ENCODE results near the gene SIRT2.

- TF ChIP-seq, protein P1, sequence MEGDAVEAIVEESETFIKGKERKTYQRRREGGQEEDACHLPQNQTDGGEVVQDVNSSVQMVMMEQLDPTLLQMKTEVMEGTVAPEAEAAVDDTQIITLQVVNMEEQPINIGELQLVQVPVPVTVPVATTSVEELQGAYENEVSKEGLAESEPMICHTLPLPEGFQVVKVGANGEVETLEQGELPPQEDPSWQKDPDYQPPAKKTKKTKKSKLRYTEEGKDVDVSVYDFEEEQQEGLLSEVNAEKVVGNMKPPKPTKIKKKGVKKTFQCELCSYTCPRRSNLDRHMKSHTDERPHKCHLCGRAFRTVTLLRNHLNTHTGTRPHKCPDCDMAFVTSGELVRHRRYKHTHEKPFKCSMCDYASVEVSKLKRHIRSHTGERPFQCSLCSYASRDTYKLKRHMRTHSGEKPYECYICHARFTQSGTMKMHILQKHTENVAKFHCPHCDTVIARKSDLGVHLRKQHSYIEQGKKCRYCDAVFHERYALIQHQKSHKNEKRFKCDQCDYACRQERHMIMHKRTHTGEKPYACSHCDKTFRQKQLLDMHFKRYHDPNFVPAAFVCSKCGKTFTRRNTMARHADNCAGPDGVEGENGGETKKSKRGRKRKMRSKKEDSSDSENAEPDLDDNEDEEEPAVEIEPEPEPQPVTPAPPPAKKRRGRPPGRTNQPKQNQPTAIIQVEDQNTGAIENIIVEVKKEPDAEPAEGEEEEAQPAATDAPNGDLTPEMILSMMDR (IDR thresholded peaks at IDR 0.05): no peak
- TF ChIP-seq EZH2 (IDR thresholded peaks at IDR 0.05; ENCODE audit: borderline replicate concordance, insufficient read depth, low read depth, low read length, poor library complexity, severe bottlenecking): no peak
These were observed 32.0 kb upstream of the SIRT2 start for GRCh38 chr19:38931521-38931793.
